HEK293 (cell line): Measurements from ENCODE around the gene MICU1.

Experiments used
- CTCF ChIA-PET: fragments of 350-600 bp; formaldehyde crosslinking; extraction: SDS; loops from one replicate; lab custom pipeline; 2021; ENCODE audit warnings: antibody characterized with exemption; lab: Yijun Ruan, JAX
- POLR2A ChIA-PET: fragments of 300-600 bp; formaldehyde crosslinking; extraction: SDS; loops from one replicate; lab custom pipeline; 2020; ENCODE audit warnings: antibody characterized with exemption, inconsistent platforms; lab: Yijun Ruan, JAX
- H3K27ac ChIP-seq: fragments of 200-500 bp; sonication (Bioruptor generic); 2 replicates; pipeline ENCODE4 v1.5.1; 2014; ENCODE audit warnings: low read depth, low read length, control low read depth, inconsistent platforms; ENCODE audit errors: extremely low read depth
- H3K36me3 ChIP-seq, 2 experiments: fragments of 200-500 bp in 1 of 2; sonication (Bioruptor generic) in 1 of 2; 1 replicate in 1 of 2; 2 replicates in 1 of 2; pipeline ENCODE4 v1.5.1; 2014 to 2017; ENCODE audit warnings: inconsistent platforms in 2 of 2, low read length in 2 of 2; ENCODE audit not compliant: control insufficient read depth in 2 of 2, insufficient read depth in 1 of 2
- H3K4me1 ChIP-seq: fragments of 200-500 bp; sonication (Bioruptor generic); 2 replicates; pipeline ENCODE4 v1.5.1; 2014; ENCODE audit warnings: mild to moderate bottlenecking, low read length, inconsistent platforms; ENCODE audit not compliant: control insufficient read depth, insufficient read depth
- H3K4me3 ChIP-seq: 2 replicates; pipeline ENCODE4 v1.5.1; 2011; ENCODE audit warnings: low read depth, mild to moderate bottlenecking, control low read depth, low read length, moderate library complexity
- H3K9me3 ChIP-seq: fragments of 200-500 bp; sonication (Bioruptor generic); 2 replicates; pipeline ENCODE4 v1.5.1; 2014; ENCODE audit warnings: low read depth, low read length, inconsistent platforms; ENCODE audit not compliant: control insufficient read depth, insufficient read depth
- HOXC10 ChIP-seq: sonication (generic); formaldehyde crosslinking; IDR thresholded peaks from 2 replicates; pipeline ENCODE4 v1.8.1; 2023; ENCODE audit warnings: mild to moderate bottlenecking, missing genetic modification reagents
- IKZF3 ChIP-seq: fragments of 450-650 bp; IDR thresholded peaks from 2 replicates; pipeline ENCODE4 v1.5.0; 2018; ENCODE audit warnings: missing biosample characterization, mild to moderate bottlenecking, missing genetic modification characterization, moderate library complexity
- MYNN ChIP-seq: fragments of 450-650 bp; formaldehyde crosslinking; IDR thresholded peaks from 2 replicates; pipeline ENCODE4 v1.5.1; 2016; ENCODE audit warnings: missing biosample characterization, missing genetic modification characterization, borderline replicate concordance
- PRDM1 ChIP-seq: fragments of 450-650 bp; formaldehyde crosslinking; IDR thresholded peaks from 2 replicates; pipeline ENCODE4; 2016; ENCODE audit warnings: missing biosample characterization, missing genetic modification characterization
- PRDM10 ChIP-seq: fragments of 450-650 bp; formaldehyde crosslinking; IDR thresholded peaks from 2 replicates; pipeline ENCODE4 v1.5.1; 2016; ENCODE audit warnings: missing biosample characterization, missing genetic modification characterization
- PRDM4 ChIP-seq: fragments of 450-650 bp; formaldehyde crosslinking; IDR thresholded peaks from 2 replicates; pipeline ENCODE4 v1.5.1; 2017; ENCODE audit warnings: missing biosample characterization, missing genetic modification characterization
- YY1 ChIP-seq: fragments of 450-650 bp; formaldehyde crosslinking; IDR thresholded peaks from 2 replicates; pipeline ENCODE4 v1.5.1; 2018; ENCODE audit warnings: missing biosample characterization, missing genetic modification characterization
- ZBTB7A ChIP-seq: fragments of 450-650 bp; formaldehyde crosslinking; IDR thresholded peaks from 2 replicates; pipeline ENCODE4 v1.5.1; 2016; ENCODE audit warnings: low read depth, missing biosample characterization, missing genetic modification characterization
- ZNF121 ChIP-seq: fragments of 450-650 bp; formaldehyde crosslinking; IDR thresholded peaks from 2 replicates; pipeline ENCODE4 v1.5.1; 2016; ENCODE audit warnings: missing biosample characterization, missing genetic modification characterization
- ZNF146 ChIP-seq: fragments of 450-650 bp; formaldehyde crosslinking; IDR thresholded peaks from 2 replicates; pipeline ENCODE4 v1.5.1; 2016; ENCODE audit warnings: missing biosample characterization, missing genetic modification characterization
- ZNF148 ChIP-seq: fragments of 450-650 bp; formaldehyde crosslinking; IDR thresholded peaks from 2 replicates; pipeline ENCODE4 v1.5.0; 2017; ENCODE audit warnings: missing biosample characterization, missing genetic modification characterization, borderline replicate concordance
- ZNF169 ChIP-seq: fragments of 450-650 bp; formaldehyde crosslinking; IDR thresholded peaks from 2 replicates; pipeline ENCODE4 v1.5.1; 2016; ENCODE audit warnings: missing biosample characterization, missing genetic modification characterization
- ZNF174 ChIP-seq: fragments of 450-650 bp; formaldehyde crosslinking; IDR thresholded peaks from 2 replicates; pipeline ENCODE4 v1.5.0; 2017; ENCODE audit warnings: missing biosample characterization, mild to moderate bottlenecking, missing genetic modification characterization
- ZNF354C ChIP-seq: fragments of 450-650 bp; formaldehyde crosslinking; IDR thresholded peaks from 2 replicates; pipeline ENCODE4 v1.5.1; 2016; ENCODE audit warnings: missing biosample characterization, missing genetic modification characterization, low read depth, borderline replicate concordance
- ZNF391 ChIP-seq: fragments of 450-650 bp; formaldehyde crosslinking; IDR thresholded peaks from 2 replicates; pipeline ENCODE4 v1.5.1; 2016; ENCODE audit warnings: low read depth, missing biosample characterization, missing genetic modification characterization, borderline replicate concordance
- ZNF48 ChIP-seq: fragments of 450-650 bp; formaldehyde crosslinking; IDR thresholded peaks from 2 replicates; pipeline ENCODE4 v1.5.1; 2016; ENCODE audit warnings: missing biosample characterization, missing genetic modification characterization
- ZNF560 ChIP-seq: fragments of 450-650 bp; formaldehyde crosslinking; IDR thresholded peaks from 2 replicates; pipeline ENCODE4 v1.5.1; 2017; ENCODE audit warnings: missing biosample characterization, missing genetic modification characterization, borderline replicate concordance
- ZNF596 ChIP-seq: fragments of 450-650 bp; IDR thresholded peaks from 2 replicates; pipeline ENCODE4 v1.5.0; 2018; ENCODE audit warnings: missing biosample characterization, mild to moderate bottlenecking, missing genetic modification characterization, moderate library complexity
- ZNF660 ChIP-seq: fragments of 450-650 bp; IDR thresholded peaks from 2 replicates; pipeline ENCODE4 v1.5.1; 2018; ENCODE audit warnings: missing biosample characterization, mild to moderate bottlenecking, missing genetic modification characterization
- ZNF785 ChIP-seq: fragments of 450-650 bp; formaldehyde crosslinking; IDR thresholded peaks from 2 replicates; pipeline ENCODE4 v1.5.1; 2016; ENCODE audit warnings: missing biosample characterization, missing genetic modification characterization
- ZNF837 ChIP-seq: fragments of 450-650 bp; formaldehyde crosslinking; IDR thresholded peaks from 2 replicates; pipeline ENCODE4 v1.5.1; 2016; ENCODE audit warnings: missing biosample characterization, missing genetic modification characterization

The MICU1 gene

GRCh38 chr10:72429931-72430330 lies 195.9 kb downstream of the MICU1 start:
- ChIA-PET POLR2A (no interaction called here), CTCF (no interaction called here)
- Histone ChIP-seq H3K4me3 (no peak overlapping the region), H3K4me1 (no peaks in the 10 kb centered on the region), H3K9me3 (no peaks in the 10 kb centered on the region), H3K27ac (no peak overlapping the region), H3K36me3 (no peaks in the 10 kb centered on the region)
- TF ChIP-seq ZNF169 (tag by site-specific recombination), result no peak
- peak; percentile 92 for TF ChIP-seq PRDM1 (tag by site-specific recombination)

- no peak overlapping the region for H3K27ac ChIP-seq
- no peak for TF ChIP-seq ZNF48 (tag by site-specific recombination)
- no peak for TF ChIP-seq IKZF3 (tag by site-specific recombination)
- no peak for TF ChIP-seq ZNF354C (tag by site-specific recombination)
- no peak for TF ChIP-seq ZNF837 (tag by site-specific recombination)
- TF ChIP-seq HOXC10 (CRISPR knock-in tag), result no peak
- TF ChIP-seq, all 188 proteins: peak for 0
- CTCF ChIA-PET, result interaction anchor here (0.6 kb wide), 1 partner anchor 232 kb away, joined by 3 read pairs; no protein-coding TSS in a partner anchor
- Histone ChIP-seq H3K9me3 (no peaks in the 10 kb centered on the region), H3K4me3 (no peak overlapping the region), H3K36me3 (peaks cover 0 to 8% of the 10 kb centered on the region in 2 experiments; a peak in 1 of 3 replicates), H3K4me1 (no peaks in the 10 kb centered on the region)
- POLR2A ChIA-PET, result interaction anchor here (1.2 kb wide), 1 partner anchor 11 kb away, joined by 3 read pairs; no protein-coding TSS in a partner anchor
Measured at GRCh38 chr10:72426986-72427385, 198.9 kb downstream of the MICU1 start.

GRCh38 chr10:72425133-72425532 lies 200.7 kb downstream of the MICU1 start:
- Histone ChIP-seq H3K9me3 (no peaks in the 10 kb centered on the region), H3K4me3 (no peak overlapping the region), H3K36me3 (peaks cover 0 to 13% of the 10 kb centered on the region in 2 experiments; a peak in 1 of 3 replicates), H3K27ac (no peak overlapping the region), H3K4me1 (no peaks in the 10 kb centered on the region)
- ChIA-PET POLR2A (no interaction called here), CTCF (no interaction called here)
- no peak for TF ChIP-seq ZNF391 (tag by site-specific recombination)
- TF ChIP-seq ZNF785, result no peak
- no peak for TF ChIP-seq ZNF560

GRCh38 chr10:72424561-72424960 lies 201.3 kb downstream of the MICU1 start:
- Histone ChIP-seq H3K36me3 (peaks cover 0 to 13% of the 10 kb centered on the region in 2 experiments; a peak in 1 of 3 replicates), H3K4me1 (no peaks in the 10 kb centered on the region), H3K27ac (no peak overlapping the region), H3K9me3 (no peaks in the 10 kb centered on the region), H3K4me3 (no peak overlapping the region)
- CTCF ChIA-PET, result no interaction called here
- POLR2A ChIA-PET, result no interaction called here
- TF ChIP-seq ZNF121 (tag by site-specific recombination) (no peak), ZBTB7A (tag by site-specific recombination) (no peak), YY1 (tag by site-specific recombination) (no peak), ZNF146 (no peak), PRDM10 (tag by site-specific recombination) (no peak), ZNF174 (tag by site-specific recombination) (no peak), ZNF596 (no peak), ZNF660 (tag by site-specific recombination) (no peak), MYNN (tag by site-specific recombination) (no peak), PRDM4 (no peak), ZNF148 (tag by site-specific recombination) (no peak)
